Islet precursor cell (in vitro differentiated cells): Measurements from ENCODE around the gene PLEKHA4.
"Not testable (repeated sequence)": the region's sequence is repeated elsewhere in the genome, so short reads cannot be mapped to it uniquely, and the experiment has no call there.

ENCODE experiments used
- DNase-seq: peaks from one replicate; pipeline ENCODE4 v3.0.0-alpha.2; 2018

PLEKHA4 gene

DNA sequence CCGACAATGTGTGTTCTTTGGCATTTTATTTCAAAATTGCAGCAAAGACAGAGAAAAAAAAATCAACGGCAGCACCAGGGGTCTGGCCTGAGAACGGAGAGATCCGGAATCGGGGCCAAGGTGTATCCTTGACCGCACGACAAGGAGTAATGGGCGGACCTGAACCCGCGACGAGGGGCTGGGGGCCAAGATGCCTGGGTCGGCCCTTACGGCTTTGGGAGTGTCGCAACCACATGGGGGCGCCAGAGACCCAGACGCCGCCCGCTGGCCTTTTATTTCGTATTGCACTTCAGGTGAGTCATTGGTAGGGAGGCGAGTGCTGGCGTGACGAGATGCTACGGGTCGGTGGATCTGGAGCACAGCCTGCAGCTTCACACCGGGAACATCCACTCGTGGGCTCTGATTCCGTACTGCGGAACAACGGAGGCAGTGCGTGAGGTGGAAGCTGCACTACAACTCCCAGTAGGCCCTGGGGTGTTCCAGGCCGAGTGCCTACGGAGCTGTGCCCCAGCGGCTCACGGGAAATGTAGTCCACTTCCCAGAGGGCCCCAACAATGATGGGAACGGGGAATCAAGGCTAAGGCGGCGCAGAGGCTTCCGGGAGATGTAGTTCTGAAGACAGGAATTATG lies 73.2 kb downstream of the PLEKHA4 start:
- DNase-seq, result peak; percentile 96

DNA sequence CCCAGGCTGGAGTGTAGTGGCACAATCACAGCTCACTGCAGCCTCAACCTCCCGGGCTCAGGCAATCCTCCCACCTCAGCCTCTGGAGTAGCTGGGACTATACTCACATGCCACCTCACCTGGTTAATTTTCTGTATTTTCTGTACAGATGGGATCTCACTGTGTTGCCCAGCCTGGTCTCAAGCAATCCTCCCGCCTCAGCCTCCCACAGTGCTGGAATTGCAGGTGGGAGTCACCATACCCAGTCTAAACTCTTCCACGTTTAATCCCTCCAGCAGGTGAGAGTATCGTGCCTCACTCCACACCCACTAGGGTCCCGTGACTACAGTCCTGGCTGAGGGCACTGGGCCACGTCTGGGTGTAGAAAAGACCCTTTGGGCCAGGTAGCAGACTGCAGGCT lies 74.1 kb downstream of the PLEKHA4 start:
- no peak for DNase-seq

DNA sequence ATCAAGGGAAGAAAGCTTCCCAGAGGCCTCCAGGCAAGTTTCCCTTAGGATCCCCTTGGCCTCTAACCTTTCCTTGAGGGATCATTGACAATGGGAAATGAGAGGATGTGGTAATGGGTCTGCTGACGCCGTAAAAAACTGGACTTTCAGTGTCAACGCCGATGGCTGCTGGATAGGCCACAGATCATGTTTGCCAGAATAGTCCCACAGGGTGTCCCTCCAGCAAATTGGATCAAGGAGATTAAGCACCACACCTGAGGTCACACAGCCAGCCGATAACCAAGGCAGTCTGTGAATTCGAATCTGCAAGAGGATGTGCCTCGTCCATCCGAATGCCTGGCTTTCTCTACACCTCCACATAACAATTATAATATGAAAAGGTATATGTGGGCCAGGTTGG lies 75.1 kb downstream of the PLEKHA4 start:
- no peak for DNase-seq

DNA sequence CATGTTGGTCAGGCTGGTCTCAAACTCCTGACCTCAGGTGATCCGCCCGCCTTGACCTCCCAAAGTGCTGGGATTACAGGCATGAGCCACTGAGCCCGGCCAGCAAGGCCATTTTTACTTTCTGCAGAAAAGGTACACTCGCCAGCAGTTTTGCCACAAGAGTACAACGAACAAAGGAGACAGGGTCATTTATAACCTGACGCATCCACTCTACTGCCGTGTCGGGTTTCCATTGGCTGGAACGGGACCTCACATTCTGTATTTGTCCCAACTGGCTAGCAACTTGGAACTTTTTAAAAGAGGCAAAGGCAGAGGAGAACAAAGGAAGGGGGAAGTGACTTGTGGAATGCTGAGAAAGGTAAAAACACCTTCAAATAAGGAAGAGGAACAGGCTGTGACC lies 81.1 kb downstream of the PLEKHA4 start:
- DNase-seq, result not testable (repeated sequence)
